H1 (cell line): ENCODE results near the gene ELL2. TPM values are rescaled to one million over a fixed set of nuclear protein-coding genes. Genes with fewer than 3 reads are reported as not detected.

Source experiments
- CTCF ChIA-PET: fragments of 300-600 bp; sonication (Branson Sonifier 250); formaldehyde crosslinking; loops from one replicate; lab custom pipeline; 2021; ENCODE audit not compliant: partially characterized antibody; lab: Charles Lee
- POLR2A ChIA-PET: fragments of 300-600 bp; sonication (Branson Sonifier 250); formaldehyde crosslinking; loops from one replicate; lab custom pipeline; 2021; ENCODE audit warnings: inconsistent platforms; ENCODE audit not compliant: partially characterized antibody; lab: Charles Lee
- DNase-seq, 2 experiments: peaks; one replicate each; pipeline versions ENCODE4 v3.0.0 to v3.0.0-alpha.2; 2010 to 2022; ENCODE audit warnings: low spot score in 2 of 2, low read depth in 1 of 2, mixed read lengths in 1 of 2
- FAIRE-seq: peaks from 2 replicates; lab custom pipeline; 2011; peaks lifted over from hg19 to GRCh38; lab: Jason Lieb, UNC
- H2AFZ ChIP-seq: 2 replicates; pipeline ENCODE4 v1.8.1; 2012; ENCODE audit warnings: low read length, inconsistent platforms
- H2AK5ac ChIP-seq: 2 replicates; pipeline ENCODE4 v1.6.1; 2013; ENCODE audit warnings: low read depth, low read length
- H2BK120ac ChIP-seq: replicated peaks from 2 replicates; pipeline ENCODE3; 2013; ENCODE audit warnings: low read depth, low read length, inconsistent platforms
- H2BK12ac ChIP-seq: 2 replicates; pipeline ENCODE4 v1.6.1; 2013; ENCODE audit warnings: low read depth, low read length
- H2BK15ac ChIP-seq: 2 replicates; pipeline ENCODE4 v1.6.1; 2013; ENCODE audit warnings: low read length
- H2BK20ac ChIP-seq: 2 replicates; pipeline ENCODE4 v1.6.1; 2013; ENCODE audit warnings: low read length
- H2BK5ac ChIP-seq: 2 replicates; pipeline ENCODE4 v1.6.1; 2013; ENCODE audit warnings: low read depth, low read length
- H3K14ac ChIP-seq: 2 replicates; pipeline ENCODE4 v1.6.1; 2013; ENCODE audit warnings: inconsistent platforms; ENCODE audit not compliant: insufficient read length
- H3K18ac ChIP-seq: 2 replicates; pipeline ENCODE4 v1.6.1; 2013; ENCODE audit warnings: low read length; ENCODE audit errors: extremely low read depth
- H3K23ac ChIP-seq: 2 replicates; pipeline ENCODE4 v1.6.1; 2013; ENCODE audit warnings: inconsistent platforms; ENCODE audit not compliant: insufficient read length
- H3K23me2 ChIP-seq: 2 replicates; pipeline ENCODE4 v1.6.1; 2013; ENCODE audit warnings: low read depth, low read length
- H3K27ac ChIP-seq: 2 replicates; pipeline ENCODE4 v1.6.1; 2011; ENCODE audit warnings: low read depth, low read length, inconsistent platforms
- H3K27me3 ChIP-seq, 4 experiments: replicated peaks in 1 of 4; 1 replicate in 1 of 4; 2 replicates in 3 of 4; pipeline versions ENCODE4 v1.6.1 to v1.8.1; 2011 to 2013; ENCODE audit warnings: low read length in 3 of 4, mild to moderate bottlenecking in 3 of 4, inconsistent platforms in 2 of 4, mixed read lengths in 2 of 4, moderate library complexity in 1 of 4; ENCODE audit not compliant: control insufficient read depth in 3 of 4, insufficient read depth in 3 of 4; ENCODE audit errors: extremely low read depth in 1 of 4
- H3K36me3 ChIP-seq, 4 experiments: 2 replicates each; pipeline versions ENCODE4 v1.6.1 to v1.8.1; 2011 to 2013; ENCODE audit warnings: mild to moderate bottlenecking in 4 of 4, low read length in 3 of 4, moderate library complexity in 2 of 4, control low read depth in 1 of 4, inconsistent platforms in 1 of 4; ENCODE audit not compliant: insufficient read depth in 4 of 4, control insufficient read depth in 2 of 4
- H3K4ac ChIP-seq: replicated peaks from 2 replicates; pipeline ENCODE3; 2013; ENCODE audit warnings: low read length, low read depth, mixed read lengths, inconsistent platforms; ENCODE audit not compliant: insufficient read length
- H3K4me1 ChIP-seq, 4 experiments: replicated peaks in 1 of 4; 1 replicate in 1 of 4; 2 replicates in 3 of 4; pipeline versions ENCODE4 v1.6.1 to v1.8.1; 2011 to 2013; ENCODE audit warnings: low read length in 3 of 4, inconsistent platforms in 2 of 4, mixed read lengths in 1 of 4; ENCODE audit not compliant: insufficient read depth in 4 of 4, control insufficient read depth in 3 of 4
- H3K4me2 ChIP-seq, 2 experiments: 2 replicates each; pipeline versions ENCODE4 v1.6.1 to v1.8.1; 2011 to 2013; ENCODE audit warnings: low read depth in 2 of 2, low read length in 2 of 2, control low read depth in 1 of 2, inconsistent platforms in 1 of 2, mild to moderate bottlenecking in 1 of 2; ENCODE audit not compliant: insufficient read depth in 1 of 2
- H3K4me3 ChIP-seq, 4 experiments: fragments of 200-600, 300-600 bp in 1 of 4; sonication (generic), shearing (Covaris generic), sonication (Bioruptor Twin) in 1 of 4; 2 replicates each; pipeline versions ENCODE4 v1.5.1 to v1.8.1; 2011 to 2016; ENCODE audit warnings: low read length in 4 of 4, low read depth in 3 of 4, control low read depth in 2 of 4, inconsistent platforms in 2 of 4, mild to moderate bottlenecking in 2 of 4, mixed read lengths in 1 of 4, moderate library complexity in 1 of 4; ENCODE audit not compliant: insufficient read depth in 2 of 4; ENCODE audit errors: extremely low read depth in 1 of 4
- H3K56ac ChIP-seq: replicated peaks from 2 replicates; pipeline ENCODE3; 2013; ENCODE audit warnings: low read depth, mild to moderate bottlenecking, mixed read lengths, low read length, inconsistent platforms; ENCODE audit not compliant: insufficient read length
- H3K79me1 ChIP-seq: 2 replicates; pipeline ENCODE4 v1.6.1; 2013; ENCODE audit warnings: low read depth, low read length, control low read depth
- H3K79me2 ChIP-seq, 2 experiments: 2 replicates each; pipeline versions ENCODE4 v1.6.1 to v1.8.1; 2012 to 2013; ENCODE audit warnings: low read length in 2 of 2, mild to moderate bottlenecking in 2 of 2, inconsistent platforms in 1 of 2; ENCODE audit not compliant: insufficient read depth in 2 of 2, control insufficient read depth in 1 of 2
- H3K9ac ChIP-seq, 4 experiments: replicated peaks in 1 of 4; 1 replicate in 1 of 4; 2 replicates in 3 of 4; pipeline versions ENCODE4 v1.6.1 to v1.8.1; 2011 to 2013; ENCODE audit warnings: low read depth in 3 of 4, low read length in 3 of 4, control low read depth in 2 of 4, mild to moderate bottlenecking in 2 of 4, moderate library complexity in 2 of 4, inconsistent platforms in 1 of 4; ENCODE audit errors: extremely low read depth in 1 of 4
- H3K9me3 ChIP-seq, 2 experiments: 2 replicates each; pipeline versions ENCODE4 v1.6.1 to v1.8.1; 2012 to 2013; ENCODE audit warnings: mild to moderate bottlenecking in 2 of 2, moderate library complexity in 2 of 2, control low read depth in 1 of 2, inconsistent platforms in 1 of 2, low read depth in 1 of 2, low read length in 1 of 2, mixed read lengths in 1 of 2; ENCODE audit not compliant: insufficient read depth in 2 of 2
- H4K20me1 ChIP-seq, 2 experiments: replicated peaks in 1 of 2; 2 replicates each; pipeline versions ENCODE3 to v1.8.1; 2011 to 2013; ENCODE audit warnings: inconsistent platforms in 2 of 2, low read length in 2 of 2, mild to moderate bottlenecking in 1 of 2; ENCODE audit not compliant: insufficient read depth in 2 of 2, control insufficient read depth in 1 of 2
- H4K5ac ChIP-seq: 2 replicates; pipeline ENCODE4 v1.6.1; 2013; ENCODE audit warnings: low read length, low read depth, mixed read lengths, inconsistent platforms; ENCODE audit not compliant: insufficient read length
- H4K8ac ChIP-seq: 2 replicates; pipeline ENCODE4 v1.8.0; 2013; ENCODE audit warnings: mild to moderate bottlenecking, moderate library complexity, low read length, inconsistent platforms; ENCODE audit not compliant: insufficient read depth; ENCODE audit errors: extremely low read depth
- H4K91ac ChIP-seq: replicated peaks from 2 replicates; pipeline ENCODE3; 2013; ENCODE audit warnings: low read length, mixed read lengths, inconsistent platforms; ENCODE audit not compliant: insufficient read length
- ASH2L ChIP-seq: fragments of 200-600, 300-600 bp; sonication (generic); IDR thresholded peaks from one replicate; pipeline ENCODE4 v1.7.1; 2017; ENCODE audit warnings: low read length
- ATF3 ChIP-seq: IDR thresholded peaks from 2 replicates; pipeline ENCODE4 v1.6.1; 2011; ENCODE audit warnings: low read depth, mild to moderate bottlenecking, low read length; ENCODE audit not compliant: insufficient read depth
- E2F6 ChIP-seq: IDR thresholded peaks from 2 replicates; pipeline ENCODE4 v1.6.1; 2012; ENCODE audit warnings: inconsistent platforms
- EGR1 ChIP-seq: IDR thresholded peaks from 2 replicates; pipeline ENCODE4 v1.6.1; 2011; ENCODE audit warnings: low read depth, low read length, borderline replicate concordance
- RAD21 ChIP-seq, 2 experiments: IDR thresholded peaks in 1 of 2; conservative IDR thresholded peaks in 1 of 2; 2 replicates each; pipeline ENCODE4 v1.6.1; 2011; ENCODE audit warnings: low read depth in 2 of 2, low read length in 2 of 2, improper control_type of control experiment in 1 of 2, inconsistent platforms in 1 of 2, mild to moderate bottlenecking in 1 of 2, moderate library complexity in 1 of 2
- RFX5 ChIP-seq: IDR thresholded peaks from 2 replicates; pipeline ENCODE4 v1.6.1; 2011; ENCODE audit warnings: low read depth, low read length, improper control_type of control experiment, borderline replicate concordance
- RXRA ChIP-seq: IDR thresholded peaks from 2 replicates; pipeline ENCODE4 v1.6.1; 2011; ENCODE audit warnings: low read depth, mild to moderate bottlenecking, low read length, moderate library complexity; ENCODE audit not compliant: insufficient read depth
- SIRT6 ChIP-seq: IDR thresholded peaks from one replicate; pipeline ENCODE4 v1.7.1; 2012; ENCODE audit warnings: low read length, inconsistent platforms
- SP1 ChIP-seq: IDR thresholded peaks from 2 replicates; pipeline ENCODE4 v1.6.1; 2011; ENCODE audit warnings: low read depth, low read length
- TAF1 ChIP-seq: IDR thresholded peaks from 2 replicates; pipeline ENCODE4 v1.6.1; 2011; ENCODE audit warnings: mild to moderate bottlenecking, low read depth, low read length
- TAF7 ChIP-seq: optimal IDR thresholded peaks from 2 replicates; pipeline ENCODE3; 2011; ENCODE audit warnings: low read depth, mild to moderate bottlenecking, inconsistent platforms, low read length, moderate library complexity, borderline replicate concordance
- USF2 ChIP-seq: IDR thresholded peaks from 2 replicates; pipeline ENCODE4 v1.6.1; 2011; ENCODE audit warnings: low read length, improper control_type of control experiment
- WGBS, 2 experiments: shearing (Covaris generic) in 1 of 2; methylation state at CpG; one replicate each; pipeline versions ENCODE4 v1.1.6 to v1.1.7; 2013 to 2015; ENCODE audit warnings: low lambda C conversion rate in 2 of 2, mixed read lengths in 2 of 2, inconsistent platforms in 1 of 2, low coverage in 1 of 2, missing lambda C conversion rate in 1 of 2; ENCODE audit not compliant: insufficient replicate concordance in 2 of 2, insufficient coverage in 1 of 2, insufficient read length in 1 of 2; ENCODE audit errors: extremely low coverage in 1 of 2, missing lambda C conversion rate in 1 of 2; 5-methylcytosine and 5-hydroxymethylcytosine counted together
- polyA plus RNA-seq, 7 experiments: library from polyadenylated mRNA; depleted of rRNA in 3 of 7; stranded (reverse) in 5 of 7; unstranded in 2 of 7; fragments of >200 nt in 5 of 7; fragments of 200-250 nt in 2 of 7; gene quantifications; 1 replicate in 5 of 7; 2 replicates in 1 of 7; 4 replicates in 1 of 7; pipeline versions ENCODE4 v1.2.1 to v1.2.3, GENCODE V29; 2011 to 2013; ENCODE audit warnings: missing spikeins in 2 of 7, mixed read lengths in 2 of 7
- total RNA-seq: library from RNA; stranded (reverse); fragmentation: NEBNext Ultra II Directional; extraction: Animal tissue kit (Norgen Biotek cat#: 25700); gene quantifications from 2 replicates; pipeline ENCODE4 v1.2.1, GENCODE V29; 2021

Gene ELL2
- total and polyA plus RNA-seq, 2 of the 8 experiments (the other 6 are each of a cell fraction or from before 2014, with no cell fraction given) = 6.3 to 29.4 TPM

- Histone ChIP-seq H3K4me3 (no peak overlapping the region), H3K56ac (no peak overlapping the region), H4K91ac (no peak overlapping the region), H2BK20ac (no peak overlapping the region), H4K5ac (no peak overlapping the region), H3K4ac (no peak overlapping the region), H2BK120ac (no peak overlapping the region), H3K18ac (no peak overlapping the region), H3K4me1 (peaks cover 0 to 3% (median 0%) of the 10 kb centered on the region in 4 experiments; a peak in 2 of 7 replicates), H3K27me3 (no peaks in the 10 kb centered on the region), H3K23me2 (0 out of 2 replicates have a peak, but pooled peaks cover 1% of the 10 kb centered on the region), H3K9me3 (no peaks in the 10 kb centered on the region), H3K79me2 (no peaks in the 10 kb centered on the region), H4K8ac (no peak overlapping the region), H3K79me1 (no peaks in the 10 kb centered on the region), H2BK5ac (no peak overlapping the region), H4K20me1 (no peaks in the 10 kb centered on the region), H2AFZ (no peak overlapping the region), H2BK15ac (no peak overlapping the region), H3K27ac (no peak overlapping the region), H3K14ac (no peak overlapping the region), H2AK5ac (no peak overlapping the region), H3K4me2 (no peak overlapping the region), H3K23ac (no peak overlapping the region), H2BK12ac (no peak overlapping the region), H3K9ac (no peak overlapping the region), H3K36me3 (no peaks in the 10 kb centered on the region)
- WGBS, 2 experiments = 98% methylated on average over 5 of the region's 5 CpGs; no CpG with 5 or more reads in 1 of the 2 experiments
- FAIRE-seq (no peak), DNase-seq (no peak)
- POLR2A ChIA-PET = interaction anchor here (1.5 kb wide), 1 partner anchor 29 kb away, joined by 3 read pairs; no protein-coding TSS in a partner anchor
- CTCF ChIA-PET = interaction anchor here (0.5 to 3.9 kb wide), 9 partner anchors 10 to 156 kb away, joined by 3 to 24 read pairs (median 5); partner anchors contain the start of gene GLRX
- TF ChIP-seq ASH2L (no peak), TAF7 (no peak), RFX5 (no peak), ATF3 (no peak), SP1 (no peak), TAF1 (no peak), SIRT6 (no peak), RAD21 (IDR thresholded peaks at IDR 0.05 in 1 of 2, conservative IDR thresholded peaks at IDR 0.05 in 1 of 2; ENCODE audit: low read depth in 2 of 2, low read length in 2 of 2) (no peak), E2F6 (no peak), USF2 (no peak), RXRA (no peak), EGR1 (no peak)
Measured at GRCh38 chr5:95837492-95837891, 124.2 kb downstream of the ELL2 start.
